ENCODE results near the gene TAF3. TPM values are rescaled to one million over a fixed set of nuclear protein-coding genes. Genes with fewer than 3 reads are reported as not detected.

The TAF3 gene
- total and polyA plus RNA-seq, 11 donors = 5.7 to 14.0 (median 10.3) TPM

DNA sequence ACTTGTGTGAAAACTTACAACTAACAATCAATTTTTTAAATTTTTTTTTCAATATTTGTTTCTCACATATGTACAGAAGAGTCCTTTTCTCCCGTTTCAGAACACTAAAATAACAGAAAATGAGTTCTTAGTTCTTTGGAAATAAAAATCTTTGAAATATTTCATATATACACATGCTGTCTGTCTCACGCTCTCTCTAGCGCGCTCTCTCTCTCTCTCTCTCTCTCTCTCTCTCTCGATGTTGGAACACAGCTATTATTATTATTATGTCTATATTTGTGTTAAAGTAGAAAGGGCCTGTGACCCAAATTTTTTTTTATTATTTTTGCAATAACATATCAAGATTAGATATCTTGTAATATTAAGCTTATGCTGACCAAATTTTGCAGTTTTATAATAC is 139.3 kb downstream of the TAF3 start:
- no peak for TF ChIP-seq POLR2A (IDR thresholded peaks at IDR 0.05)
- TF ChIP-seq, protein P1, sequence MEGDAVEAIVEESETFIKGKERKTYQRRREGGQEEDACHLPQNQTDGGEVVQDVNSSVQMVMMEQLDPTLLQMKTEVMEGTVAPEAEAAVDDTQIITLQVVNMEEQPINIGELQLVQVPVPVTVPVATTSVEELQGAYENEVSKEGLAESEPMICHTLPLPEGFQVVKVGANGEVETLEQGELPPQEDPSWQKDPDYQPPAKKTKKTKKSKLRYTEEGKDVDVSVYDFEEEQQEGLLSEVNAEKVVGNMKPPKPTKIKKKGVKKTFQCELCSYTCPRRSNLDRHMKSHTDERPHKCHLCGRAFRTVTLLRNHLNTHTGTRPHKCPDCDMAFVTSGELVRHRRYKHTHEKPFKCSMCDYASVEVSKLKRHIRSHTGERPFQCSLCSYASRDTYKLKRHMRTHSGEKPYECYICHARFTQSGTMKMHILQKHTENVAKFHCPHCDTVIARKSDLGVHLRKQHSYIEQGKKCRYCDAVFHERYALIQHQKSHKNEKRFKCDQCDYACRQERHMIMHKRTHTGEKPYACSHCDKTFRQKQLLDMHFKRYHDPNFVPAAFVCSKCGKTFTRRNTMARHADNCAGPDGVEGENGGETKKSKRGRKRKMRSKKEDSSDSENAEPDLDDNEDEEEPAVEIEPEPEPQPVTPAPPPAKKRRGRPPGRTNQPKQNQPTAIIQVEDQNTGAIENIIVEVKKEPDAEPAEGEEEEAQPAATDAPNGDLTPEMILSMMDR (IDR thresholded peaks at IDR 0.05) = no peak
- 80 to 96% (median 86%) methylated on average over 4 to 5 of the region's 5 CpGs for WGBS, 4 donors
- no peaks in the 10 kb centered on the region for H3K27me3 ChIP-seq
- H3K9me3 ChIP-seq = no peaks in the 10 kb centered on the region
- no peak overlapping the region for H3K4me3 ChIP-seq
- no peak for ATAC-seq
- intact Hi-C loops (cut with DNase I) = no loop called here
- H3K4me1 ChIP-seq = peaks cover 0 to 12% (median 0%) of the 10 kb centered on the region in 12 donors
- no peaks in the 10 kb centered on the region for H3K36me3 ChIP-seq
- H3K27ac ChIP-seq = no peak overlapping the region
- DNase-seq = no peak

DNA sequence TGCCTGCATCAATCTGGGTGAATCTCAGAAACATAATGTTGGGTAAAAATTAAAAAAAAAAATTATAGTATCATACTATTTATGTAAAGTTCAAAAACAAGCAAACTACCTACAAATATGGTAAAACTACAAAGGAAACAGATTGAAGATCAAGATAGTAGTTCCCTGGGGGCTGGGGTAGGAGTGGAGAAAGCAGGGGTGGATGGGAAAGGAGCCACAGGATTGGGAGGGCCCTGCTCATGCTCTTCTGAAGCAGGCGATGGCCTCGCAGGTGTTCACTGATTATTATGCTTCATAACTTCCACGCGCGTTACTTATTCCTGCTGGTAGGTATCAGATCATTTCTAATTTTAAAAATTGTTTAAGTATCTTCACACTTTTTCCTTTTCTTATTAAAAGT is 140.1 kb downstream of the TAF3 start:
- TF ChIP-seq, protein P1 (IDR thresholded peaks at IDR 0.05) = no peak
- TF ChIP-seq POLR2A (IDR thresholded peaks at IDR 0.05) = no peak
- Histone ChIP-seq H3K4me1 (peaks cover 0 to 12% (median 0%) of the 10 kb centered on the region in 12 donors), H3K36me3 (no peaks in the 10 kb centered on the region), H3K27ac (no peak overlapping the region), H3K4me3 (no peak overlapping the region), H3K9me3 (no peaks in the 10 kb centered on the region), H3K27me3 (no peaks in the 10 kb centered on the region)
- 90 to 95% (median 93%) methylated on average over 5 of the region's 5 CpGs for WGBS, 4 donors
- intact Hi-C loops (cut with DNase I) = no loop called here
- DNase-seq = no peak
- no peak for ATAC-seq

DNA sequence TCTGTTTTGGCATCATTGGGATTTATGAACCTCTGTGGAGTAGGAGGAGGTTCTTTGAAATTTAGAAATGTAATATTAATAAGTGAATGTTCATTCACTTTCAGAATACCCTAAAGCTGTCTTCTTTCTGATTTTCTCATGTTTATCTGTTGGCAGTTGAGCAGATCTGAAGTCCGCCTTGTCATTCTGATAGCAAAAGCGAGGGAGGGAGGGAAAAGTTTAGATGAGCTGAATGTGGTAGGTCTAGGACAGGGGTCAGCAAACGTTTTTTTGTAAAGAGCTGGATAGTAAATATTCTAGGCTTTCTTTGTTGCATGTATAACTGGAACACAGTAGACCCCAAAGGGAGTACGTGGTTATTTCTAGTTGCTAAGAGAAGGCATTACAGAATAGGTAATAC is 141.8 kb downstream of the TAF3 start:
- Histone ChIP-seq H3K27me3 (no peaks in the 10 kb centered on the region), H3K36me3 (peaks cover 0 to 15% (median 12%) of the 10 kb centered on the region in 9 donors), H3K4me1 (peaks cover 0 to 12% (median 0%) of the 10 kb centered on the region in 12 donors), H3K9me3 (no peaks in the 10 kb centered on the region), H3K27ac (no peak overlapping the region), H3K4me3 (no peak overlapping the region)
- DNase-seq = no peak
- intact Hi-C loops (cut with DNase I) = no loop called here
- no peak for ATAC-seq
- WGBS, 4 donors = 75 to 80% (median 77%) methylated on average over 4 of the region's 4 CpGs
- TF ChIP-seq, protein P1 (IDR thresholded peaks at IDR 0.05) = no peak
- no peak for TF ChIP-seq POLR2A (IDR thresholded peaks at IDR 0.05)

DNA sequence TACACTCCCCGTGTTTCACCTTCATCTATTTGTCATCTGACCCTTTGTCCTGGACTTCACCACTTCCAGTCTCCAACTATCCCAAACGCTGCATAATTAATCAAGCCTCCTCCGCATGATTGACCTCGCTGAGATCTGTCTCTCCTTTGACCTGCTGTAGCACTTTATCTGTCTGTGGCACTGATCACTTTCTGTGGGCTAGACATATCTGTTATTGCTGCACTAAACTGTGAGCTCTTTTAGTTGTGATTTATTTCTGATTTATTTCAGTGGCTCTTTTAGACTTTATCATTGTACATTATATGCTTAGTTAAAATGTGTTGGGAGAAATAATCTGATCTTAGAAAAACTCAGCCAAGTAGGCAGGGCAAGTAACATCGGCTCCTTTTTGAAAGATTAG is 144.3 kb downstream of the TAF3 start:
- WGBS, 4 donors = 73 to 76% (median 75%) methylated on average over 5 of the region's 5 CpGs
- no peaks in the 10 kb centered on the region for H3K27me3 ChIP-seq
- TF ChIP-seq POLR2A (IDR thresholded peaks at IDR 0.05) = no peak
- TF ChIP-seq, protein P1 (IDR thresholded peaks at IDR 0.05) = no peak
- intact Hi-C loops (cut with DNase I) = no loop called here
- ATAC-seq (no peak), DNase-seq (no peak)
- no peaks in the 10 kb centered on the region for H3K9me3 ChIP-seq
- peaks cover 0 to 3% (median 0%) of the 10 kb centered on the region in 12 donors for H3K4me1 ChIP-seq
- H3K36me3 ChIP-seq = peaks cover 0 to 19% (median 12%) of the 10 kb centered on the region in 9 donors
- H3K27ac ChIP-seq = no peak overlapping the region
- no peak overlapping the region for H3K4me3 ChIP-seq
